Measurements from ENCODE around the gene PRKRIP1.
A peak's percentile ranks its signal among the peaks of the same experiment; 100 is the strongest.

Gene PRKRIP1

GRCh38 chr7:102387064-102387463, 9.1 kb upstream of the PRKRIP1 start:
- Histone ChIP-seq H3K4me2 (ENCODE audit: low read length) (no peak overlapping the region), H3K9me3 (ENCODE audit: control insufficient read depth, insufficient read depth, low read length) (no peaks in the 10 kb centered on the region), H3K9me2 (replicated peaks; ENCODE audit: control insufficient read depth, low read length) (no peaks in the 10 kb centered on the region), H3F3A (ENCODE audit: control insufficient read depth, insufficient read depth) (peaks cover 50% of the 10 kb centered on the region), H3K27me3 (ENCODE audit: control insufficient read depth, low read length) (no peaks in the 10 kb centered on the region), H4K20me1 (ENCODE audit: control insufficient read depth, insufficient read depth, low read depth, low read length) (no peaks in the 10 kb centered on the region), H3K79me2 (ENCODE audit: control insufficient read depth, low read length) (peaks cover 7% of the 10 kb centered on the region), H3K4me3 (ENCODE audit: low read length) (no peak overlapping the region), H3K4me1 (ENCODE audit: control insufficient read depth, low read length) (peaks cover 17% of the 10 kb centered on the region), H3K36me3 (ENCODE audit: control insufficient read depth, low read length) (peaks cover 66% of the 10 kb centered on the region), H3K27ac (ENCODE audit: low read depth, low read length) (no peak overlapping the region)
- TF ChIP-seq CTCF (IDR thresholded peaks at IDR 0.05; ENCODE audit: low read depth, low read length, poor library complexity, severe bottlenecking) = no peak
- TF ChIP-seq EZH2phosphoT487 (IDR thresholded peaks at IDR 0.05; ENCODE audit: borderline replicate concordance, low read length) = no peak

- H3K4me3 ChIP-seq (ENCODE audit: low read length) = no peak overlapping the region
- H3K36me3 ChIP-seq (ENCODE audit: control insufficient read depth, low read length) = peaks cover 67% of the 10 kb centered on the region
- no peaks in the 10 kb centered on the region for H3K9me3 ChIP-seq (ENCODE audit: control insufficient read depth, insufficient read depth, low read length)
- H3K79me2 ChIP-seq (ENCODE audit: control insufficient read depth, low read length) = peaks cover 7% of the 10 kb centered on the region
- H4K20me1 ChIP-seq (ENCODE audit: control insufficient read depth, insufficient read depth, low read depth, low read length) = no peaks in the 10 kb centered on the region
- H3K9me2 ChIP-seq (replicated peaks; ENCODE audit: control insufficient read depth, low read length) = no peaks in the 10 kb centered on the region
- TF ChIP-seq CTCF (IDR thresholded peaks at IDR 0.05; ENCODE audit: low read depth, low read length, poor library complexity, severe bottlenecking) (no peak), EZH2phosphoT487 (IDR thresholded peaks at IDR 0.05; ENCODE audit: borderline replicate concordance, low read length) (no peak)
- H3F3A ChIP-seq (ENCODE audit: control insufficient read depth, insufficient read depth) = peaks cover 65% of the 10 kb centered on the region
- H3K4me1 ChIP-seq (ENCODE audit: control insufficient read depth, low read length) = peaks cover 28% of the 10 kb centered on the region
- H3K27ac ChIP-seq (ENCODE audit: low read depth, low read length) = peak overlapping the region; percentile 25; the same call in 1 of the 2 replicates
- no peaks in the 10 kb centered on the region for H3K27me3 ChIP-seq (ENCODE audit: control insufficient read depth, low read length)
- no peak overlapping the region for H3K4me2 ChIP-seq (ENCODE audit: low read length)
These were observed 6.4 kb upstream of the PRKRIP1 start for GRCh38 chr7:102389810-102390209.

GRCh38 chr7:102390697-102391484, 5.3 kb upstream of the PRKRIP1 start:
- no peaks in the 10 kb centered on the region for H4K20me1 ChIP-seq (ENCODE audit: control insufficient read depth, insufficient read depth, low read depth, low read length)
- H3K36me3 ChIP-seq (ENCODE audit: control insufficient read depth, low read length) = peaks cover 65% of the 10 kb centered on the region
- no peaks in the 10 kb centered on the region for H3K9me3 ChIP-seq (ENCODE audit: control insufficient read depth, insufficient read depth, low read length)
- no peak overlapping the region for H3K4me3 ChIP-seq (ENCODE audit: low read length)
- peaks cover 39% of the 10 kb centered on the region for H3K4me1 ChIP-seq (ENCODE audit: control insufficient read depth, low read length)
- H3K4me2 ChIP-seq (ENCODE audit: low read length) = no peak overlapping the region
- H3K27me3 ChIP-seq (ENCODE audit: control insufficient read depth, low read length) = no peaks in the 10 kb centered on the region
- H3K27ac ChIP-seq (ENCODE audit: low read depth, low read length) = no peak overlapping the region
- peaks cover 12% of the 10 kb centered on the region for H3K79me2 ChIP-seq (ENCODE audit: control insufficient read depth, low read length)
- TF ChIP-seq CTCF (IDR thresholded peaks at IDR 0.05; ENCODE audit: low read depth, low read length, poor library complexity, severe bottlenecking) = peak; percentile 100
- TF ChIP-seq EZH2phosphoT487 (IDR thresholded peaks at IDR 0.05; ENCODE audit: borderline replicate concordance, low read length) = no peak
- peaks cover 68% of the 10 kb centered on the region for H3F3A ChIP-seq (ENCODE audit: control insufficient read depth, insufficient read depth)
- H3K9me2 ChIP-seq (replicated peaks; ENCODE audit: control insufficient read depth, low read length) = no peaks in the 10 kb centered on the region
